ENCODE data around the gene CDH9.

CDH9 gene

GRCh38 chr5:27010646-27011045 is 27.7 kb downstream of the CDH9 start:
- TF ChIP-seq TCF12 (IDR thresholded peaks at IDR 0.05; ENCODE audit: low read depth) (no peak), RAD21 (IDR thresholded peaks at IDR 0.05; ENCODE audit: low read depth) (no peak), YY1 (IDR thresholded peaks at IDR 0.05; ENCODE audit: low read depth) (no peak), REST (IDR thresholded peaks at IDR 0.05; ENCODE audit: low read depth) (no peak), TEAD4 (IDR thresholded peaks at IDR 0.05) (no peak), ZBTB7A (IDR thresholded peaks at IDR 0.05; ENCODE audit: low read depth) (no peak), CREB1 (IDR thresholded peaks at IDR 0.05; ENCODE audit: low read depth) (no peak), TAF1 (IDR thresholded peaks at IDR 0.05; ENCODE audit: low read depth) (no peak), NFIC (IDR thresholded peaks at IDR 0.05) (no peak), USF1 (IDR thresholded peaks at IDR 0.05) (no peak), FOXM1 (IDR thresholded peaks at IDR 0.05; ENCODE audit: borderline replicate concordance, low read depth) (no peak)

DNA sequence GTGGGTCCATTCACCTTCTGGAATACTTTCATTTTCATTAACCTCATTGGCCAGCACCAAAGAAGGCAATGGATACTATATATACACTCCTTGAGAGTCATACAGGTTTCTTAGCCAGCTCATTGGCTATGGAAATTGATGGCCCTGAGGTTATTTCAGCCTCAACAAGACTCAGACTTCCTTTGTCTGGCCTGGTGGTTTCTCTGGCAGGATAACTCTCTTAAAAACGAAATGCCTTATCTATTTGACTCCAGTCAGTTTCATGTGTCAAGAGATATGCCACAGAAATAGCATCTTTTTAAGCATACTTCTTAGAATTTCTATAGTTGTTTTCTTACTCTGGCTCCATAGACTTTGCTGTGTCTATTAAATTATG is 28.9 kb downstream of the CDH9 start:
- TF ChIP-seq TEAD4 (IDR thresholded peaks at IDR 0.05), result no peak

DNA sequence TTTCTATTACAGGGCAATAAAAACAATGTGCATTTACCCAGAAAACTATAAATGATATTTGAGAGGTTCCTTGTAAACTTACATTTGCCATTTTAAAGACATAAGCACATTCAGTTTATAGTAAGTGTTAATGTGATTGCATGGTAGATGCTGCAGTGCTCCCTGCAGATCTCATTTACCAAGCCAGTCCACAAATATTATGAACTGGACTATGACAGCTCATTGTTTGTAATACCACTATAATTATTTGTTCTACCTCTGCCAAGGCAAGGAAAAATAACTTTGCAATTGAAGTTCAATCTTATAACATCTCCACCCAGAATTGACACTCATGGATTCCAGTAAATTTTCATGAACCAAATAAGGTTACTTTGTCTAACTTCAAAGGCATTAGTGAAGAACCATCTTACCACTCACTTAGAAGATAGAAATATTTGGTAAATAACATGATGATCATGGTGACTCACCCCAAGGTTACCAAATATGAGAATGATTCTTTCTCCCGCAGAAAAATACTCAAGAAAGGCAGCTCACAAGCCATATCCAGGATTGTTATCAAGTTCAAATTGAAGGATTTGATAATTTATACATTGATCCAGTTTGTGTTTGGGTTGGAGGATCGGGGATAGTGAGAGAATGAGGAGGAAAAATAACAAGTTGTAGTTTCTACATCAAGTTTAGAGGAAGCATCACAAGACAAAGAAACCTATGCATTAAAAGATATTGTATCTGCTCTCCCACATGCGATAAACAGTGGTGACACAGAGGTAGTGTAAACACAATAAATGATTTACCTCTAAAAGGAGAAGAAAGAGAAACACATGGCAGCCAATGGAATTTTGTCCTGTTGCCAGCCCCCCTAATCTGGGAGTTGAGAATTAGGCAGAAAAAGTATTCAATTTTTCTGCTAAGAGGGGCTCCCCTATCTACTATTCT is 29.5 kb downstream of the CDH9 start:
- TF ChIP-seq NFIC (IDR thresholded peaks at IDR 0.05) (no peak), TCF12 (IDR thresholded peaks at IDR 0.05; ENCODE audit: low read depth) (no peak), FOXM1 (IDR thresholded peaks at IDR 0.05; ENCODE audit: borderline replicate concordance, low read depth) (no peak), CREB1 (IDR thresholded peaks at IDR 0.05; ENCODE audit: low read depth) (no peak), RAD21 (IDR thresholded peaks at IDR 0.05; ENCODE audit: low read depth) (no peak), USF1 (IDR thresholded peaks at IDR 0.05) (no peak), ZBTB7A (IDR thresholded peaks at IDR 0.05; ENCODE audit: low read depth) (no peak), REST (IDR thresholded peaks at IDR 0.05; ENCODE audit: low read depth) (no peak), EGR1 (IDR thresholded peaks at IDR 0.05) (no peak), TEAD4 (IDR thresholded peaks at IDR 0.05) (no peak), EP300 (IDR thresholded peaks at IDR 0.05; ENCODE audit: borderline replicate concordance) (no peak)
- TF ChIP-seq, protein P1, sequence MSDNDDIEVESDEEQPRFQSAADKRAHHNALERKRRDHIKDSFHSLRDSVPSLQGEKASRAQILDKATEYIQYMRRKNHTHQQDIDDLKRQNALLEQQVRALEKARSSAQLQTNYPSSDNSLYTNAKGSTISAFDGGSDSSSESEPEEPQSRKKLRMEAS (IDR thresholded peaks at IDR 0.05), result no peak

GRCh38 chr5:27007121-27007520 is 31.3 kb downstream of the CDH9 start:
- TF ChIP-seq RAD21 (IDR thresholded peaks at IDR 0.05; ENCODE audit: low read depth) (no peak), EP300 (IDR thresholded peaks at IDR 0.05; ENCODE audit: borderline replicate concordance) (no peak), TEAD4 (IDR thresholded peaks at IDR 0.05) (no peak), CREB1 (IDR thresholded peaks at IDR 0.05; ENCODE audit: low read depth) (no peak), TCF12 (IDR thresholded peaks at IDR 0.05; ENCODE audit: low read depth) (no peak), FOXM1 (IDR thresholded peaks at IDR 0.05; ENCODE audit: borderline replicate concordance, low read depth) (no peak)

GRCh38 chr5:26986985-26987384 is 51.4 kb downstream of the CDH9 start:
- TF ChIP-seq, protein P1 (IDR thresholded peaks at IDR 0.05), result no peak
- TF ChIP-seq EP300 (IDR thresholded peaks at IDR 0.05; ENCODE audit: borderline replicate concordance), result no peak

DNA sequence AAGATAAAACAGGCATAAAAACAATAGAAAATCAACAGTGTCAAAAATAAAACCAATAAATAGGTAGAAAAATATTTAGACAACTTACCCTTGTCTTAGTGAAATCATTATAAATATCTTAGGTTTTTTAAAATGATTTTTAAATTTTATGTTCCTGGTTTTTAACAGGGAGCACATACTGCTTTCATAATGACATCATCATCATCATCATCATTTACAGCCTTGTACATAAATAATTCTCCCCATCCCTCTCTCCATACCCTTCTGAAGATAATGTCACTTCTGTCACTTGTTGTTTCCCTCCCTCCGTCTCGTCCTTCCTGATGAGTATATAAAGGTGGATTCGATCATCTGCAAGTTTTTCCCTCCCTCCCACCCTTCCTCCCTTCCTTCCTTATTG is 56.6 kb downstream of the CDH9 start:
- TF ChIP-seq TCF12 (IDR thresholded peaks at IDR 0.05; ENCODE audit: low read depth) (no peak), REST (IDR thresholded peaks at IDR 0.05; ENCODE audit: low read depth) (no peak), RAD21 (IDR thresholded peaks at IDR 0.05; ENCODE audit: low read depth) (no peak), CEBPB (IDR thresholded peaks at IDR 0.05) (no peak)
